Midbrain (tissue), 1 donor: ENCODE measurements around the gene ZNHIT3.
"Not testable (repeated sequence)": the region's sequence is repeated elsewhere in the genome, so short reads cannot be mapped to it uniquely, and the experiment has no call there.

Experiments used
- DNase-seq: peaks from one replicate; lab custom pipeline; 2025; lab: John Stamatoyannopoulos, UW

Gene ZNHIT3

GRCh38 chr17:36484021-36484420 lies 2.5 kb upstream of the ZNHIT3 start:
- not testable (repeated sequence) for DNase-seq

- DNase-seq, result no peak
Observed at GRCh38 chr17:36485027-36485426, 1.5 kb upstream of the ZNHIT3 start.

DNA sequence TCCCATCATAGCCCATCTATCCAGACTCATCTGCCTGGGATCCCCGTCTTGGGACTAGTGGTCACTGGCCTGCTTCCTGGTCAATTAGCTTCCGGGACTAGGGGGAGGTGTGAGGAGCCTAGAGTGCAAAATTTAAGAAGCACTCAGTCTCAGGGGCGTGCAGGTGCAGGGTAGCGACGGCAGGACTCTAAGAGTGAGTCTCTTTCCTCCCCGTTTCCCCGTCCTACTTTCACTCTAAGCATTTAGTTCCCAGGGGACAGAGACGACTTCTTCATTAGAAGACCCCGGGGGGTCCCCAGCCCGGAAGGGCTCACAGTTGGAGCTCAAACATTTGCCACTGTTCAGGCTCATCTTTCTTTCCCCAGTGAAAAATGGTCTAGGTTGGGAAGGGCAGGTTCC lies 677 bp upstream of the ZNHIT3 start:
- no peak for DNase-seq

- no peak for DNase-seq
Observed at GRCh38 chr17:36493956-36494355, 7.5 kb downstream of the ZNHIT3 start.

GRCh38 chr17:36494674-36495073 lies 8.2 kb downstream of the ZNHIT3 start:
- DNase-seq, result no peak

GRCh38 chr17:36495076-36495578 lies 8.6 kb downstream of the ZNHIT3 start:
- no peak for DNase-seq

DNA sequence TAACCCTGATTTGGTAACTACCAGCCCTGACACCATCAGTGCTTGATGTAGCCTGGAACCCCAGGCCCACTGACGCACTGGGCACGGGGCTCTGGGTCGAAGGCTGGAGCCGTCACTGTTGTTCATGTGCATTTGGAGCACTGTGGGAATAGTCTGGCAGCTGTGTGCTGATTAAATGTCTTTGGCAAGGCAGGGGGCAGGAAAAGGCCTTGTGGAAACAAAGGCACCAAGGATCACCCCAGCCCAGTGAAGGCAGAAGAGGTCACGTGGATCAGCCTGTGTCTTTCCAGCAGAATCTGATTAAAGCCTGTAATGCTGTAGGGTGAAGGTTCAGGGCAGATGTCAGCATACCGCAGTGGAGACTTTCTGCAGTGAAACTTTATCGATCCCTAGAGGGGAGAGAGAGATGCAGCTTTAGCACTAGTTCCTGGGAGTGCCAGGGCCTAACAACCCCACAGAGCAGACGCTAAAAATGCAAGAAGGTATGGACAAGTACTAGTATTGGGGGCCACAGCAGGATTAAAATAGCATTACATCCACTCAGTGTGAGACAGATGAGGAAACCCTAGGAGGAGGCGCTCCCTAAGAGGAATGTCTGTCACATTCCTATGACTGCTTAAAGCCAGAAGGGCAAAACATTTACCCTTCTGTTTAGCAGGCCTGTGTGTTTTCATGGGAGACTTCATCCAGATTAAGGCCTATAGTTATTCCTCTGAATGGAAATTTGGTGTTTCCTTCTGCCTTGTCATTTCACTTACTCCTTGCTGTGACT lies 9.7 kb downstream of the ZNHIT3 start:
- DNase-seq, result peak; percentile 26

DNA sequence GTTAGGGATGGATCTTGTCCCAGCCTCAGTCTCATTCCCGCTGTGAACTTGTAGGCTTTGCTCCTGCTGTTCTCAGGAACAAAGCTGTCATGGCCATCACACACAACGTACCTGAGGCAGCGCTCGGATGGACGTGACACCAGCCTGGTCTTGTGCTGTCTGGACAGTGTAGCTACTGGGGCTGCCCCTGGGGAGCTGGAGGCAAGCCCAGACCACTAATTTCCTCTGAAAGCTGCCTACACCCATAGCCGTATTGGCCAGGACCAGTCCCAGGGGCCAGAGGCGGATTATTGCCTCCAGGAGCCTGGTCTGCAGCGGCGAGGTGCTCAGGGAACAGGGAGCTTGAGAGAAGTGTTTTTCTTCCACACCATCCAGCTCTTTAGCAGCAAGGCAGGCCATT lies 11.7 kb downstream of the ZNHIT3 start:
- DNase-seq, result no peak

GRCh38 chr17:36498560-36499300 lies 12.2 kb downstream of the ZNHIT3 start:
- no peak for DNase-seq

GRCh38 chr17:36500745-36501225 lies 14.3 kb downstream of the ZNHIT3 start:
- DNase-seq, result no peak

- no peak for DNase-seq
Observed at GRCh38 chr17:36501351-36501750, 14.9 kb downstream of the ZNHIT3 start.

GRCh38 chr17:36501963-36502362 lies 15.5 kb downstream of the ZNHIT3 start:
- no peak for DNase-seq

- no peak for DNase-seq
Observed at GRCh38 chr17:36503456-36504155, 17.1 kb downstream of the ZNHIT3 start.

- DNase-seq, result no peak
Observed at GRCh38 chr17:36504156-36504545, 17.7 kb downstream of the ZNHIT3 start.

DNA sequence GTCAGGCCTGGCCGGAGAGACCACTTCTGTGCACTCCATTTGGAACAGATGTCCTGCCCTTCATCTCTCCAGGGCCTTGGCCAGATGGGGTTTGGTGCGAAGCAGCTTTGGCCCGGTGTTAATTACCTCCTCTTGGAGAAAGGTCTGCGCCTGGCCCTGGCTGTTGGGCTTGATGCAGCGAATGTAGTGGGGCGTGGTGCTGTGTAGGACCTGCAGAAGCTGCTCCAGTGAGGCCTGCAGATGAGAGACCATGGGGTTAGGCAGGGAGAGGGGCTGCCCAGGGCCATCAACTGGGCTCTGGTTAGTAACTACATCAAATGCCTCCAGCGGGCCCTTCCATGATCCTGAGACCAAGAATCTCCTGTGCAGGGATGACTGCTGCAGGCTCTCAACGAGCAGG lies 18.7 kb downstream of the ZNHIT3 start:
- DNase-seq, result no peak

GRCh38 chr17:36506249-36506826 lies 19.9 kb downstream of the ZNHIT3 start:
- DNase-seq, result no peak

DNA sequence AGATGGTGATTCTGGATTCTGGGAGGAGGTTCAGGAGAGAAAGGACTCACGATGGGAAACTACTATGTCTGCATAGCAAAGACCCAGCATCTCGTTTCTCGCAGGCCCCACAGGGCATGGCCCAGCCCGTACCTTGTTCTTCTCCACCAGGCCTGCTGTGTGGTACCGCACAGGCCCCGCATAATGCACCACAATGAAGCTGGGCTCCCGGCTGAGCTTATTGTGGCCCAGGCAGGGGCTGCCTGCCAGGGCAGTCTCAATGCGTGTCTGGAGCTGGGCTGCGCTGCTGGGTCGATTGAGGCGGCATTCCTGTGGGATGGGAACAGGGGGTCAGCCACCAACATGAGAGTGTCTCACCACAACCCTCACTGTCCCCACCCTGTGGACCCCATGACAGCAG lies 20.4 kb downstream of the ZNHIT3 start:
- DNase-seq, result no peak

DNA sequence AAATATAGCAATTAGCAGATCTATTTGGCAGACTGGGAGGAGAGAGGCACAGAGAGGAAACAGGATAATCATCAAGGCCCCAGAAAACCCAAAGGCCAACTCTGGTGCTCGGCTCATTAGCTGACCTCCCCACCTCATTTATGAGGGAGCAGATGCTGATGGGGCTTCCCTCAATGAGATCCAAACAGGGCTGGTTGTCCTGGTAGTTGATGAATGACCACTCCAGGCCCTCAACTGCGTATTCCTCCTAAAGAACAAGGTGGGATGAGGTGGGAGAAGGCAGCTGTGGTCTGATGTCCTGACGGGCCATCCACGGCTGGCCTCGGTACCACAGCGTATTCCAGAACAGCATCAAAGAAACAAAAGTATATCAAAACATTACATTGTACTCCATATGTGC lies 20.8 kb downstream of the ZNHIT3 start:
- DNase-seq, result no peak

DNA sequence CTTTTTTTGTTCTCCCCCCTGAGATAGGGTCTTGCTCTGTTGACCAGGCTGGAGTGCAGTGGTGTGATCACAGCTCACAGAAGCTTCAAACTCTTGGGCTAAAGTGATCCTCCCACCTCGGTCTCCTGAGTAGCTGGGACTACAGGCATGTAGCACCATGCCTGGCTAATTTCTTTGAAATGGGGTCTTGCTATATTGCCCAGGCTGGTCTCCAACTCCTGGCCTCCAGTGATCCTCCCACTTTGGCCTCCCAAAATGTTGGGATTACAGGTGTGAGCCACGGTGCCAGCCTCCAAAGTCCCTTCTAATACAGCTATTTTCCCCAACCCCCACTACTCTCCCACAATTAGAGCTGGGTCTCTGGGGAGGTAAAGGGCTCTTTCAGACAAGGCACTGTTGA lies 22.0 kb downstream of the ZNHIT3 start:
- DNase-seq, result not testable (repeated sequence)

DNA sequence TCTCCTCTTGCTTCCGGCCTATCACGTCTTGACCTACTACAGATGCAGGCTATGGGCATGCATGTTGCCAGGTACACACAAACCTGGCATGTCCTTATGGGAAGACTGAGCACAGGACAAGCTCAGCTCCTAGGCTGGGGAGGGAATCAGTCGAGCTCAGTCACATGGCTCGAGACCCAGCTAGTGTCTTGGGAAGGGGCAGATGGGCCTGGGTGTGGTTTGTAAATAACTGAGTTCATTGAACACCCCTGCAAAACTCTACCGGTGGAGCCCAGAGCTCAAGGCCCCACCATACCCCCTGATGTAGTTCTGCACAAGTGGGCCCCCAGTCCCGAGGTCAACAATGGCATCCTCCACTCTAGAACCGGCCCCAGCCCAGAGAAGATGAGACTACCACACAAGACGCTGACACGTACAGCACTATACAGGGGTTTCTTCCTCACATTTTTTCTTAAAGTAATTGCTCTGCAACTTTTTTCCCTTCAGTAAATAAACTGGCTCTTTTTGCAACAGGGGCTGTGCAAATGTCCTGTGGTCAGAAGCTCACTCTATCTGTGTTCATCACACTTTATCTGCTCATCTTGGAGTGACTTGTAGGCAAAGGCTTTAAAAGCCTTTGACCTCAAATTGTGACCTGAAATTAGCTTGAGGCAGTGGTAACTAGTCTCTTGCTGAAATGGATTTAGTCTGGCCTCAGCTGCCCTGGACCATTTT lies 22.9 kb downstream of the ZNHIT3 start:
- no peak for DNase-seq

DNA sequence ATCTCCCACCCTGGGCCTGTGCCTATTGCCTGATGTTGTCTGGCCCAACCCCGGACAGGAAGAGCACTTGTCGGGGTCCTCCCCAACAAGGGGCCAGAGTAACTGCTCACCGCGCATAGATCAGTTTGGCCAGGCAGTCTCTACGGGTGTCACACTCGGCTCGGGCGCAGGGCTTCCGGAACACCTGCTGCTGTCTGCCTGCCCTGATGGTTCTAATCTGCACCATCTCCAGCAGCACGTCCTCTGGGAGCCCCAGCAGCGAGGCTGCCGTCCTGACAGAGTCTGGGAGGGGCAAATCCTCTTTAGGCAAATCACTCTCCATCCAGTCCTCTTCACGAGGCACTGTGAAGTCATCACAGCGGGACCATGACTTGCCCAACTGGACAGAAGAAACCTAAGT lies 24.2 kb downstream of the ZNHIT3 start:
- no peak for DNase-seq

GRCh38 chr17:36511216-36511615 lies 24.7 kb downstream of the ZNHIT3 start:
- DNase-seq, result no peak
